ENCODE measurements around the gene ERAP2.
"Not testable (repeated sequence)": the region's sequence is repeated elsewhere in the genome, so short reads cannot be mapped to it uniquely, and the experiment has no call there.

ERAP2 gene

DNA sequence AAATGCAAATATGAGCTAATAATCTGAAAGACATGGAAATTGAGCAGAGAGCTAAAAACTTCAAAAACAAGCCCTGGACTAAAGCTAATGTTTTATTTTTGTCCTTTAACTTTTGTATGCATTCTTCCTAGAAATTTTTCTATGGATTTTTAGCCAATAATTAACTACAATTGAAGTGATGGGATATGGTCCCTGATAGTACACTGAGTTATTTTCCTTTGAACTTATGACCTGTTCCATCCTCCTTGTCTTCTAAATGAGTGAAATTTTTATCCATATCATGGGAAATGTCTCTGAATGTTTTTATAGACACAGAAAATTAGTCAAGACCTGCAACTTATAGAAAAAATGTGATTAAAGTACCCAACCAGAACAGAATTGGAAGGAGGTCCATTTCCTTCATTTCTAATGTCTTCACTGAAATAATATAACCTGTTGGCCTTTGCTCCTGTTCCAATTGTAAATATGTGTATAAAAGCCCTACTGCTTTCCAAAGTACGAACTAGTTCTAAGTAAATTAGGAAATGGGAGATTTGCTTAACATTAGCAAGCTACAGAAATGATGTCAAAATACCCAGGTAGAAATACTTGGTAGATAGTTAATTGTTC is 11.3 kb upstream of the ERAP2 start:
- no peak for DNase-seq

DNA sequence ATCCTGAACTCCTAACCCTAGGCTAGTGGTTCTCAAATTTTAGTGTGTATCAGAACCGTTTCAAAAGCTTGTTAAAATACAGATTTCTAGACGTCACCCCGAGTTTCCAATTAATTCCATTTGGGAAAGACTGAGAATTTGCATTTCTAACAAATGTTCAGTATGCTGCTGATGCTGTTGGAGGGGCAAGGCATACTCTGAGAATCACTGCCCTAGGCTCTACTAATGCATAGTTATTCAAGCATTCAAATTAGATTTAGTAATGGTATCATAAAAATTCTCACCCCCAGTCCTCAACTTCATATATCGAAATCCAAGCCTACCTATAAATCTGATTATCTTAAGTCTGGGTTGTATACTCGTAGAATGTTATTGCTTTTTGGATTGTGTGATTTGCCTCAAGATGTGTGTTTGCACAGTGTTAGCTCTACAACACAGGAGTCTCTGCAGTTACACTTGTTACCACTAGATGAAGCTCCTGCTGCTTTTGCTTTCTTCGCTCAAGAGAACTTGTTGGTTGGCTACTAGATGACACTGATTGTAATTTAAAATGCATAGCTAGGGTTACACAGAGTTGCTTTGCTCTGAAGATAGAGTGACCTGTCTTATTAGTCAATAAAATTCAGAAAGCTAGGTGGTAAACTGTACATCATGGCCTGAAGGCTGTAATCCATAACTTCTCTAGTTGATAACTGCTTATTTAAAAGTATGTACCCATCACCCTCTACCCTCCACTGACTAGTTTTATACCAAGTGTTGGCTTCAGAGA is 7.5 kb upstream of the ERAP2 start:
- DNase-seq: peak; percentile 72

DNA sequence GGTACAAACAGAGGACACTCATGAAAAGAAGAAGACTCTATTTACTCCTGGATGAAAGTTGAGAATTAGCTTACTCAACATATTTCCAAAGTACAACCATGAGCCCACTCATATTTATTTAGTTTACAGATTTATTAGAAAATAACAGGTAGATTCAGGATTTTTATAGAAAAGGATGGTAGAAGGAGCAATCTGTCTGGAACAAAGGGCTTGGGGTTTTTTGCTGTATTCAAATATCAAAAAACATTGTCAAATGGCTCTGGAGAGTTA is 7.0 kb upstream of the ERAP2 start:
- DNase-seq: no peak

DNA sequence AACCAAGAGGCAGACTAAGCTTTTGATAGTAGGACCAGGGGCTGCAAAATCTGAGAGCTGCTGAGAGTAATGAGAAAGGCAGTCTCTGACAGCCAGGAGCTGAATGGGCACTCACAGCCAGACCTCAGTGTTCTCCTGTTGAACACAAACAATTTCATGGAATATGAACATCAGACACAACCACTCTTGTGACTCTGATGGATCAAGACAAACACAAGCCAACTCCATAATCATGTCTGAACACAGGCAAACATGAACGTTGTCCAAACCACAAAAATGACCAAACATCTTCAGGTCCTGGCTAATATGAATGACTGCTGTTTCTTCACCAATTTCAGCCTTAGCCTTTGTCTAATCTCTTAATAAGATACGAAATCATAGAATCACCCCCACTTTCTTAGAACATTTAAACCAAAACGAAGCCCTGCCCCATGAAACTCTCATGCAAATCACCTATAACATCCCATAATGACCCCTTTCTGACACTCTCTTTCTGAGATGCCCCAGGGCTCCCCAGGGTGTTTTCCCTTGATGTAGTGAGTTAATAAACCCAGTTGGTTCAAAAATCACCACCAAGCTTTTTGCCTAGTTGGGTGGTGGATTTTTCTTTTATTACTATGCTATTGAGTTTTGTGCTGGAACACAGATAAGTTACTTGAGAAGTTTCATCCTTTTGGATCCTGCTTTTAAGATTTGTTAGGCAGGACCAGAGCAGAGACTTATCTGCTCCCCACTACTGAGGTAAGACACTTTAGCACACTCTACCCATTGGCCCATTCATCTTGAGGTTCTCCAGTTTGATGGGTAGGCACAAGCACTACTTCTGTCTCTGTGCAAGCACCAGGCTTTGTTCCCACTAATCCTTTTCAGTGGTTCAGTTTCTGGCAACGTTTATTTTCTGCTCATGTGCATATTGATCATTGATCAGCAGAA is 5.9 kb upstream of the ERAP2 start:
- no peak for DNase-seq

DNA sequence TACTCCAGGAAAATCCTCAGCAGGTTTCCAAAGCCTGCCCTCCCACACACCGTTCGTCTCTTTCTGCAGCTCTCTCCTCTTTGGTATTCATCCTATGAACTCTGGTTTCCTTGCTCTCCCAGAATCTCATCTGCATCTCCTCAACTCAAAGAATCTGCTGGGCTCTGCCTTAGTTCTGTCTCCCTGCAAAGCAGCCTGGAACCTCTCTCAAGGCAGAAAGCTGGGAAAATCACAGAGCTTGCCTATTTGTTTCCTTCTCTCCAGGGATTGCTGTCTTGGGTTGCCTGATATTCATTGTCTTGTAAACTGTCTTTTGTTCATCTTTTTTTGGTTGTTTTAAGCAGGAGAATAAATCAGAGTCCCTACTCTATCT is 5.3 kb upstream of the ERAP2 start:
- no peak for DNase-seq

DNA sequence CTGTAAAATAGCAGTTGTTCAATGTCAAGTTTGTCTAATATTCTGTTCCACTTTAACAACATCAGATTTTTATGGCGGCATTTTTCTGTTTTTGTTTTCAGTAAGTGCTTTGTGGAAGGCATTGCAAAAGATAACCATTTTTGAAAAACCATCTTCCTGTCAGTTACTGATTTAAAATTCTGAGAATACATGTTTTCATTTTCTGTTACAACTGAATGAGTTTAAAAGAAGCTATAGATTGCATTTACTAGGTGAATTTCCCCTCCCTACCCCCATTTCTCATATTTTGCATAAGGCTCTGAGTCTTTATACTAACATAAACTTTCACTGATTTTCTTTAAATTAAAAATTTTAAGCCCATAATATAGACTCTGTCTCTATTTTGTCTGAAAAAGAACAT is 4.6 kb upstream of the ERAP2 start:
- DNase-seq: no peak

DNA sequence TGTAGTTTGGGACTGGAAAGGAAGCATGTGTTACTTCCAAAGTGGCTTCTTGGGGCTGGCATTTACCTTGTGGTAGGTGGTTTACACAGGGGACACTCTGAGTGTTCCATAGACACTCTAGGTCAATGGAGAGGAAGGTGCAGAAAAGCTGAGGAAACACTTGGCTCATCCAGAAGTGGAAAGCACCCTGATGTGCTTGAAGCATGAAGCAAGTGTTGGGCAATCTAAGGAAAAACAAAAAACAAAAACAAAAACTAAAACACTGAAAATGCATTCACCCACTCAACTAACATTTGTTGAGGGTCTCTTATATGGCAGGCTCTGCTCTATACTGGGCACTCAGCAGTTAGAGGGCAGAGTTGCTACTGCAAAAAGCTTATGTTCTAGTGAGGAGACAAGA is 2.9 kb upstream of the ERAP2 start:
- no peak for DNase-seq

GRCh38 chr5:96874631-96875030 is 1.7 kb upstream of the ERAP2 start:
- no peak for DNase-seq

GRCh38 chr5:96875791-96876291 is 459 bp upstream of the ERAP2 start:
- DNase-seq: no peak

DNA sequence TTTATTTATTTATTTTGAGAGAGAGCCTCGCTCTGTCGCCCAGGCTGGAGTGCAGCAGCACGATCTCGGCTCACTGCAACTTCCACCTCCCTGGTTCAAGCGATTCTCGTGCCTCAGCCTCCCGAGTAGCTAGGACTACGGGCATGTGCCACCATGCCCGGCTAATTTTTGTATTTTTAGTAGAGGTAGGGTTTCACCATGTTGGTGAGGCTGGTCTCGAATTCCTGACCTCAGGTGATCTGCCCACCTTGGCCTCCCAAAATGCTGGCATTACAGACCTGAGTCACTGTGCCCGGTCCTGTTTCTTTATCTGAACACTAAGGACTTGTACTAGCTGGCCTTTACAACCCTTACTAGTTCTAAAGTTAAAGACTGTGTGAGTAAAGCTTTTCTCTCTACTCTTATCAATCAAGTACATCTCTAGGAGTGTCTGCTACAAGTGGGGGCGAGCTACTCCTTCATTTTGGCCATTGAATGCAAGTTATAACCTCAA is 723 bp downstream of the ERAP2 start:
- DNase-seq: not testable (repeated sequence)

DNA sequence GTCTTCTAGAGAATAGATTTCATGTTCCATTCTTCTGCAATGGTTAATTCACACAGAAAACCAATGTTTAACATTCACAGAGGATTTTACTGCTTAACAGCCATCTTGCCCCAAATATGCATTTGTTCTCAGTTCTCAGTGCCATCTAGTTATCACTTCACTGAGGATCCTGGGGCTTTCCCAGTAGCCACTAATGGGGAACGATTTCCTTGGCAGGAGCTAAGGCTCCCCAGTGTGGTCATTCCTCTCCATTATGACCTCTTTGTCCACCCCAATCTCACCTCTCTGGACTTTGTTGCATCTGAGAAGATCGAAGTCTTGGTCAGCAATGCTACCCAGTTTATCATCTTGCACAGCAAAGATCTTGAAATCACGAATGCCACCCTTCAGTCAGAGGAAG is 3.4 kb downstream of the ERAP2 start:
- no peak for DNase-seq

GRCh38 chr5:96880444-96881164 is 4.3 kb downstream of the ERAP2 start:
- DNase-seq: no peak

DNA sequence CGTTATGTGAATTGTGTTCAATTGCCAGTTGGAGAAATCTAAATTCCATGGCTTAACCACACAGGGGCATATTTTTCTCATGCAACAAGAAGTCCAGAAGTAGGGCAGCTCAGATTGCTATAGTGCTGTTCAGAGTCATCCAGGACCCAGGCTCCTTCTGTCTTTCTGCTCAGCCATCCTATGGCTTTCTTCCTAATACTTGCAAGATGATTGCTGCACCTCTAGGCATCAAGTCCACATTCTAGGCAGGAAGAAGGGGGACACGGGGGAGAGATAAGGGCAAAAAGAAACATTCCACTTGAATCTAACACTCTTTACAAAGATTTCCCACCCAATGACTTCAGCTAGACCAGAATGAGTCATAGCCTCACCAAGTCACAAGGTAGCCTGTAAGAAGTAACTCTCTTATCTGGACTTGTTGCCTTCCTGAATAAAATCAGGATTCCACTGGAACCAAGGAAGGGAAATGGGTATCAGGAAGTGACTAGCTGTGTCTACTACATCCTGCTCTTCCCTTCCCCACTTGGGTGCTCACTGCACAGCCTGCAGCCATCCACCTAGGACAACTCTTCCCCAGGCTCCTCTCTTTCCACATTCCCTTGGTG is 5.3 kb downstream of the ERAP2 start:
- no peak for DNase-seq

GRCh38 chr5:96883871-96884270 is 7.6 kb downstream of the ERAP2 start:
- no peak for DNase-seq

DNA sequence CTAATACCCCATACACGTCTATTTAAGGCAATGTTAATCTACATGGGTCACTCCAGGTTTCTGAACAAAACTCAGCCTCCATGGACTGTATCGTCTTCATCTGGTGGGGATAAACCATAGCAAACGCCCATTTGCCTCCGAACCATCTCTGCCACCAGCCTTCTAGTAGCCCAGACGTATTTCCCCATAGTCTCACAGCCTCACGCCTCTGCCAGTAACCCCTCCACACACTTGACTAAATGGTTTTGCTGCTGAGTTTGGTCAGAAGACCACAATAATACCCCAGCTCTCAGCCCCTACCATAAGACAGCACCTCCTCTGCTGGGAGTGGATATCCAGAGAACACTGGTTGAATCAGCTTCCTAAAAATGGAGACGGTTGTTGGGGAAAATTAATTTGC is 8.7 kb downstream of the ERAP2 start:
- no peak for DNase-seq

- DNase-seq: no peak
Observed at GRCh38 chr5:96885518-96886338, 9.4 kb downstream of the ERAP2 start.

- no peak for DNase-seq
Observed at GRCh38 chr5:96893342-96893741, 17.0 kb downstream of the ERAP2 start.

DNA sequence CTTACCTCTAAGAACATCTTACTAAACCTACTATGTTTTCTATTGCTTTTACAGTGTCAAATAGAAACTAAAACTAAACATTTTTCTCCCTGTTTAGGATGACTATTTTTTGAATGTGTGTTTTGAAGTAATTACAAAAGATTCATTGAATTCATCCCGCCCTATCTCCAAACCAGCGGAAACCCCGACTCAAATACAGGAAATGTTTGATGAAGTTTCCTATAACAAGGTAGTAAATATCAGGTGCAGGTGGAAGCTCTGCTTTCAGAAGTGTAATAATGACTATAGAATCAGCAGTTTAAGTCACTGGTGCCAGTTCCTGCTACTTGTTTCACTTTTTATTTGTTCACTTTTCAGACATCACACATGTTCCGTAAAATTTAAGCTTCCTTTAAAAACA is 20.0 kb downstream of the ERAP2 start:
- no peak for DNase-seq

- DNase-seq: no peak
Observed at GRCh38 chr5:96896806-96897205, 20.5 kb downstream of the ERAP2 start.

DNA sequence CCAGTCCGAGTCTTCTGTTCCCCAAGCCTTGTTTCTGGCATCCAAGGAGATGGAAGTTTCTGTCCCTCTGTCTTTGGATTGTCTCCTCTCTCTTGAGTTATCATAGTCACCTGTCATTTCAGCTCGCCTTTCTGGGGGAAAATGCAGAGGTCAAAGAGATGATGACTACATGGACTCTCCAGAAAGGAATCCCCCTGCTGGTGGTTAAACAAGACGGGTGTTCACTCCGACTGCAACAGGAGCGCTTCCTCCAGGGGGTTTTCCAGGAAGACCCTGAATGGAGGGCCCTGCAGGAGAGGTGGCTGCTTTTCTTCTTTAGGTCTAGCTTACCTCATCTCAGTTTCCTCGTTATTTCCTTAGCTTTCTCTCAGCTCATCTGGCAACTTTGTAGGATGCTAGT is 25.1 kb downstream of the ERAP2 start:
- no peak for DNase-seq

- no peak for DNase-seq
Observed at GRCh38 chr5:96901841-96902240, 25.5 kb downstream of the ERAP2 start.

- DNase-seq: no peak
Observed at GRCh38 chr5:96902876-96903275, 26.6 kb downstream of the ERAP2 start.

Data from midbrain (tissue), 1 donor.